IMR-90 (cell line): Measurements from ENCODE around the gene HADHA. TPM values are rescaled to one million over a fixed set of nuclear protein-coding genes. Genes with fewer than 3 reads are reported as not detected.

Experiments used
- ATAC-seq: fragments of 200-7000 bp; cut with Tn5 transposase; 2 replicates; pipeline ENCODE4 v1.9.1; 2020; ENCODE audit warnings: low read depth, mild to moderate bottlenecking, moderate library complexity
- BruUV-seq: library from RNA; stranded (reverse); fragments of 400-500 nt; replicated peaks from 2 replicates; lab custom pipeline; 2021; lab: Mats Ljungman, UMichigan
- CTCF ChIA-PET: fragments of 300-600 bp; formaldehyde crosslinking; extraction: SDS; loops from one replicate; lab custom pipeline; 2021; ENCODE audit warnings: antibody characterized with exemption; lab: Yijun Ruan, JAX
- POLR2A ChIA-PET: fragments of 300-600 bp; sonication (Branson Sonifier 250); formaldehyde crosslinking; loops from one replicate; lab custom pipeline; 2022; ENCODE audit warnings: antibody characterized with exemption; ENCODE audit not compliant: unreplicated experiment; lab: Charles Lee
- DNase-seq: peaks from one replicate; pipeline ENCODE4 v3.0.0; 2013
- H2AFZ ChIP-seq: replicated peaks from 2 replicates; pipeline ENCODE3; 2013; ENCODE audit warnings: low read length, mild to moderate bottlenecking; ENCODE audit not compliant: poor library complexity
- H2AK5ac ChIP-seq: 2 replicates; pipeline ENCODE4 v1.6.1; 2013; ENCODE audit warnings: low read depth, low read length, inconsistent platforms
- H2AK9ac ChIP-seq: replicated peaks from 2 replicates; pipeline ENCODE3; 2013; ENCODE audit warnings: mild to moderate bottlenecking, low read depth, low read length, moderate library complexity; ENCODE audit not compliant: poor library complexity
- H2BK120ac ChIP-seq: 2 replicates; pipeline ENCODE4 v1.6.1; 2013; ENCODE audit warnings: low read depth, low read length, inconsistent platforms
- H2BK15ac ChIP-seq: 3 replicates; pipeline ENCODE4 v1.6.1; 2013; ENCODE audit warnings: low read depth, low read length, inconsistent platforms
- H2BK20ac ChIP-seq: 2 replicates; pipeline ENCODE4 v1.6.1; 2013; ENCODE audit warnings: low read depth, mild to moderate bottlenecking, inconsistent platforms, low read length, moderate library complexity
- H2BK5ac ChIP-seq: 2 replicates; pipeline ENCODE4 v1.6.1; 2013; ENCODE audit warnings: mild to moderate bottlenecking, low read depth, low read length, inconsistent platforms; ENCODE audit not compliant: poor library complexity, severe bottlenecking
- H3K14ac ChIP-seq: replicated peaks from 2 replicates; pipeline ENCODE4 v1.6.1; 2013; ENCODE audit warnings: low read depth, low read length, inconsistent platforms
- H3K18ac ChIP-seq: 2 replicates; pipeline ENCODE4 v1.6.1; 2013; ENCODE audit warnings: low read depth, low read length, control low read depth
- H3K23ac ChIP-seq: 2 replicates; pipeline ENCODE4 v1.6.1; 2013; ENCODE audit warnings: low read depth, low read length, inconsistent platforms
- H3K27ac ChIP-seq: 2 replicates; pipeline ENCODE4 v1.5.1; 2013; ENCODE audit warnings: mild to moderate bottlenecking, control low read depth, low read length; ENCODE audit not compliant: insufficient read depth
- H3K27me3 ChIP-seq: 2 replicates; pipeline ENCODE4 v1.6.1; 2013; ENCODE audit warnings: low read length; ENCODE audit not compliant: control insufficient read depth, insufficient read depth
- H3K36me3 ChIP-seq: 2 replicates; pipeline ENCODE4 v1.6.1; 2013; ENCODE audit warnings: low read length, mixed read lengths; ENCODE audit not compliant: control insufficient read depth, insufficient read depth
- H3K4ac ChIP-seq: 2 replicates; pipeline ENCODE4 v1.6.1; 2013; ENCODE audit warnings: low read depth, low read length, inconsistent platforms
- H3K4me1 ChIP-seq: 2 replicates; pipeline ENCODE4 v1.6.1; 2013; ENCODE audit warnings: low read length, mixed read lengths; ENCODE audit not compliant: control insufficient read depth, insufficient read depth
- H3K4me2 ChIP-seq: 2 replicates; pipeline ENCODE4 v1.6.1; 2013; ENCODE audit warnings: low read depth, mild to moderate bottlenecking, control low read depth, low read length, moderate library complexity
- H3K4me3 ChIP-seq: 2 replicates; pipeline ENCODE4 v1.5.1; 2013; ENCODE audit warnings: low read depth, mild to moderate bottlenecking, control low read depth, low read length, moderate library complexity; ENCODE audit not compliant: insufficient read depth
- H3K56ac ChIP-seq: 2 replicates; pipeline ENCODE4 v1.6.1; 2013; ENCODE audit warnings: low read length, inconsistent platforms; ENCODE audit not compliant: insufficient read depth; ENCODE audit errors: extremely low read depth
- H3K79me1 ChIP-seq, 2 experiments: 2 replicates each; pipeline ENCODE4 v1.6.1; 2013; ENCODE audit warnings: low read length in 2 of 2, inconsistent platforms in 1 of 2, low read depth in 1 of 2
- H3K9ac ChIP-seq: 2 replicates; pipeline ENCODE4 v1.6.1; 2013; ENCODE audit warnings: low read depth, low read length, control low read depth
- H3K9me1 ChIP-seq: 2 replicates; pipeline ENCODE4 v1.6.1; 2013; ENCODE audit warnings: low read length, inconsistent platforms; ENCODE audit not compliant: insufficient read depth
- H3K9me3 ChIP-seq: 2 replicates; pipeline ENCODE4 v1.6.1; 2013; ENCODE audit warnings: low read length; ENCODE audit not compliant: control insufficient read depth, insufficient read depth
- H4K20me1 ChIP-seq: 2 replicates; pipeline ENCODE4 v1.6.1; 2013; ENCODE audit warnings: low read length, inconsistent platforms; ENCODE audit not compliant: insufficient read depth
- H4K5ac ChIP-seq: 2 replicates; pipeline ENCODE4 v1.6.1; 2013; ENCODE audit warnings: mild to moderate bottlenecking, low read depth, low read length, control low read depth
- H4K8ac ChIP-seq, 2 experiments: 2 replicates each; pipeline ENCODE4 v1.6.1; 2013; ENCODE audit warnings: low read depth in 2 of 2, low read length in 2 of 2, control low read depth in 1 of 2, inconsistent platforms in 1 of 2
- H4K91ac ChIP-seq: 2 replicates; pipeline ENCODE4 v1.6.1; 2013; ENCODE audit warnings: low read depth, low read length, inconsistent platforms; ENCODE audit not compliant: insufficient read depth
- BHLHE40 ChIP-seq: fragments of 150-350 bp; IDR thresholded peaks from 2 replicates; pipeline ENCODE4 v1.6.1; 2016; ENCODE audit warnings: mild to moderate bottlenecking, low read depth, low read length
- CEBPB ChIP-seq: IDR thresholded peaks from 2 replicates; pipeline ENCODE4 v1.6.1; 2012; ENCODE audit warnings: low read depth, low read length, improper control_type of control experiment
- ELK1 ChIP-seq: fragments of 150-350 bp; IDR thresholded peaks from 2 replicates; pipeline ENCODE4 v1.6.1; 2016; ENCODE audit warnings: low read depth, mild to moderate bottlenecking, low read length, moderate library complexity, borderline replicate concordance
- FOS ChIP-seq: fragments of 150-350 bp; IDR thresholded peaks from 2 replicates; pipeline ENCODE4 v1.6.1; 2016; ENCODE audit warnings: low read depth, low read length
- MAFK ChIP-seq: IDR thresholded peaks from 2 replicates; pipeline ENCODE4 v1.6.1; 2012; ENCODE audit warnings: low read depth, low read length, improper control_type of control experiment
- MAZ ChIP-seq: IDR thresholded peaks from 2 replicates; pipeline ENCODE4 v1.6.1; 2012; ENCODE audit warnings: low read depth, mild to moderate bottlenecking, low read length, improper control_type of control experiment, moderate library complexity, borderline replicate concordance
- MXI1 ChIP-seq: IDR thresholded peaks from 2 replicates; pipeline ENCODE4 v1.6.1; 2012; ENCODE audit warnings: low read depth, mild to moderate bottlenecking, low read length, moderate library complexity, borderline replicate concordance
- NFE2L2 ChIP-seq: fragments of 150-350 bp; IDR thresholded peaks from 2 replicates; pipeline ENCODE4 v1.6.1; 2016; ENCODE audit warnings: low read depth, mild to moderate bottlenecking, low read length
- POLR2A ChIP-seq: IDR thresholded peaks from 2 replicates; pipeline ENCODE4 v1.6.1; 2012; ENCODE audit warnings: mild to moderate bottlenecking, low read depth, low read length
- RAD21 ChIP-seq: IDR thresholded peaks from 2 replicates; pipeline ENCODE4 v1.6.1; 2012; ENCODE audit warnings: low read length, improper control_type of control experiment
- RCOR1 ChIP-seq: IDR thresholded peaks from 2 replicates; pipeline ENCODE4 v1.6.1; 2012; ENCODE audit warnings: mild to moderate bottlenecking, low read length, improper control_type of control experiment; ENCODE audit not compliant: insufficient replicate concordance
- RFX5 ChIP-seq: IDR thresholded peaks from 2 replicates; pipeline ENCODE4 v1.8.0; 2012; ENCODE audit warnings: low read depth, mild to moderate bottlenecking, low read length, moderate library complexity
- SMC3 ChIP-seq: fragments of 150-350 bp; IDR thresholded peaks from 2 replicates; pipeline ENCODE4 v1.6.1; 2016; ENCODE audit warnings: low read depth, mild to moderate bottlenecking, antibody characterized with exemption, low read length, moderate library complexity
- WGBS, 2 experiments: methylation state at CpG; one replicate each; pipeline versions ENCODE4 v1.1.5 to v1.1.7; 2013; ENCODE audit warnings: missing lambda C conversion rate in 2 of 2; ENCODE audit not compliant: insufficient read length in 1 of 2; ENCODE audit errors: extremely low coverage in 2 of 2; 5-methylcytosine and 5-hydroxymethylcytosine counted together
- dilution Hi-C: fragments of 300-500 bp; cut with HindIII; formaldehyde crosslinking; loops from one replicate; pipeline ENCODE4 v1.14.3; 2018; ENCODE audit warnings: low sequenced_read_pairs; ENCODE audit not compliant: unreplicated experiment
- in situ Hi-C: fragments of 300-500 bp; cut with MboI; formaldehyde crosslinking; loops from 3 replicates; pipeline ENCODE4 v1.14.3; 2019; ENCODE audit warnings: low sequenced_read_pairs, inconsistent platforms, mixed read lengths
- intact Hi-C: fragments of 100-400 bp; cut with micrococcal nuclease; formaldehyde crosslinking; loops from 2 replicates; pipeline ENCODE4 v1.10.0; 2022
- polyA plus RNA-seq, 3 experiments: library from polyadenylated mRNA; depleted of rRNA; stranded (reverse); fragments of >200 nt; gene quantifications; 2 replicates each; pipeline ENCODE4 v1.2.3, GENCODE V29; 2012; ENCODE audit warnings: low replicate concordance in 1 of 3
- total RNA-seq: library from RNA; depleted of rRNA; stranded (reverse); fragments of >200 nt; gene quantifications from 2 replicates; pipeline ENCODE4 v1.2.3, GENCODE V29; 2012
- TF ChIP-seq, protein P1 (sequence below): conservative IDR thresholded peaks from 2 replicates; pipeline ENCODE4 v1.5.1; 2012; ENCODE audit warnings: mild to moderate bottlenecking, low read depth, low read length, improper control_type of control experiment

The HADHA gene
- total and polyA plus RNA-seq, 2 of the 4 experiments (the other 2 are of a cell fraction) = 52.7 to 111 TPM

DNA sequence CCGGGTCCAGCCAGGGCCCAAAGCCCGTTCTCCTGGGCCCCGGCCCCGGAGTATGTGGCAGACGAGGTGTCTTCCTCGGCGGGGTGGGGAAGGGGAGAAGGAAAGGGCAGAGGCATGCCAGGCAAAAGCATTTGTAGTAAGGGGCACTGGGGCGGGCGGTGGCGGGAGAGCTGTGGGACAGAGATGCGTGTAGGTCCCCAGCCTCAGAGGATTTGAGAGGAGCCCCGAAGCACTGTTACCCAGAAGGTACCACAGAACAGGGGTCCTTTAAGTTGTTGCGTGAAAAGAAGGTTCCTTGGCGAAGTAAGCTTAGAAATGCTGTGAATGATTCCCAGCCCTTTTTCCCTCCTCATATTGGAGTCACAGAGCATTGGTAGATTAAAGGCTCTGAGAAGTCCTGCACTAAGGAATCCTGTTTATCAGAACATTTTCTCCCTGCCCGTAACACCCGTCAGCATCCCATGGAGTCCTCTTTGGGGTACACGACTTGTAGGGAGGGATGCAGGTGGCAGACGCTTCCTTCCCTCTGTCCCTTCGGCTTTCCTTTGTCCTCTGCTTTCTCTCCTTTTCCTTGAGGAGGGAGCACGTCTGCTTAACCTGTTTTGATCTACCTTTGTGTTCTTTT is 59.0 kb downstream of the HADHA start:
- CTCF ChIA-PET = interaction anchor here (0.5 kb wide), 2 partner anchors 10 to 24 kb away, joined by 3 to 4 read pairs; no protein-coding TSS in a partner anchor
- no peak overlapping the region; the same call in 1 of the 2 replicates for H3K27ac ChIP-seq
- intact Hi-C loops = no loop called here

More for the DNA sequence above, 59.0 kb downstream of the HADHA start:
- POLR2A ChIA-PET = interaction anchor here (1.1 kb wide), 1 partner anchor 9 kb away, joined by 3 read pairs; no protein-coding TSS in a partner anchor
- Histone ChIP-seq H3K4me1 (no peaks in the 10 kb centered on the region), H3K36me3 (peaks cover 2% of the 10 kb centered on the region), H3K4ac (peak overlapping the region; percentile 47; the same call in 1 of the 2 replicates), H3K14ac (peak overlapping the region; percentile 37), H3K56ac (no peak overlapping the region), H3K23ac (no peak overlapping the region), H3K4me3 (peak overlapping the region; percentile 40), H4K5ac (peak overlapping the region; percentile 15; the same call in 1 of the 2 replicates), H3K27me3 (no peaks in the 10 kb centered on the region; the same call in 1 of the 2 replicates), H2BK120ac (no peak overlapping the region), H2BK5ac (no peak overlapping the region), H2BK15ac (no peak overlapping the region), H4K91ac (no peak overlapping the region), H2BK20ac (no peak overlapping the region), H4K20me1 (0 out of 2 replicates have a peak, but pooled peaks cover 3% of the 10 kb centered on the region), H2AFZ (peak overlapping the region; percentile 97), H2AK5ac (peak overlapping the region; percentile 27; the same call in 1 of the 2 replicates), H3K79me1 (no peaks in the 10 kb centered on the region), H3K4me2 (peak overlapping the region; percentile 50), H3K9me3 (no peaks in the 10 kb centered on the region), H2AK9ac (peak overlapping the region; percentile 81), H3K9ac (0 out of 2 replicates have a peak overlapping the region, but pooled peaks have one; percentile 17), H3K18ac (no peak overlapping the region), H4K8ac (peak overlapping the region in 1 of 2 experiments; percentile 74; a peak in 2 of 4 replicates), H3K9me1 (peaks cover 10% of the 10 kb centered on the region; the same call in 1 of the 2 replicates)
- WGBS, 2 experiments = 57% methylated on average over 11 of the region's 20 CpGs; no CpG with 5 or more reads in 1 of the 2 experiments
- DNase-seq (no peak), ATAC-seq (no peak)
- no TSS peak for BruUV-seq
- dilution Hi-C loops = no loop called here
- TF ChIP-seq, protein P1, sequence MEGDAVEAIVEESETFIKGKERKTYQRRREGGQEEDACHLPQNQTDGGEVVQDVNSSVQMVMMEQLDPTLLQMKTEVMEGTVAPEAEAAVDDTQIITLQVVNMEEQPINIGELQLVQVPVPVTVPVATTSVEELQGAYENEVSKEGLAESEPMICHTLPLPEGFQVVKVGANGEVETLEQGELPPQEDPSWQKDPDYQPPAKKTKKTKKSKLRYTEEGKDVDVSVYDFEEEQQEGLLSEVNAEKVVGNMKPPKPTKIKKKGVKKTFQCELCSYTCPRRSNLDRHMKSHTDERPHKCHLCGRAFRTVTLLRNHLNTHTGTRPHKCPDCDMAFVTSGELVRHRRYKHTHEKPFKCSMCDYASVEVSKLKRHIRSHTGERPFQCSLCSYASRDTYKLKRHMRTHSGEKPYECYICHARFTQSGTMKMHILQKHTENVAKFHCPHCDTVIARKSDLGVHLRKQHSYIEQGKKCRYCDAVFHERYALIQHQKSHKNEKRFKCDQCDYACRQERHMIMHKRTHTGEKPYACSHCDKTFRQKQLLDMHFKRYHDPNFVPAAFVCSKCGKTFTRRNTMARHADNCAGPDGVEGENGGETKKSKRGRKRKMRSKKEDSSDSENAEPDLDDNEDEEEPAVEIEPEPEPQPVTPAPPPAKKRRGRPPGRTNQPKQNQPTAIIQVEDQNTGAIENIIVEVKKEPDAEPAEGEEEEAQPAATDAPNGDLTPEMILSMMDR = no peak
- TF ChIP-seq CEBPB (no peak), FOS (no peak), BHLHE40 (no peak), NFE2L2 (no peak), SMC3 (no peak), RAD21 (no peak), MAZ (no peak), RCOR1 (no peak), MXI1 (no peak), RFX5 (no peak), MAFK (no peak), ELK1 (no peak), POLR2A (no peak)
- in situ Hi-C loops = no loop called here
